ENCODE results near the gene MLX. TPM values are rescaled to one million over a fixed set of nuclear protein-coding genes. Genes with fewer than 3 reads are reported as not detected.

The MLX gene
- total and polyA plus RNA-seq, 10 of the 15 experiments (the other 5 are each of a cell fraction or from before 2014, with no cell fraction given), result 34.4 to 65.0 (median 44.4) TPM

- TF ChIP-seq PKNOX1 (IDR thresholded peaks at IDR 0.05), result no peak
- no peak for TF ChIP-seq HDGF (IDR thresholded peaks at IDR 0.05)
- no peak for TF ChIP-seq SRF (IDR thresholded peaks at IDR 0.05; ENCODE audit: low read depth in 2 of 2, low read length in 2 of 2)
- TF ChIP-seq BACH1 (IDR thresholded peaks at IDR 0.05; ENCODE audit: borderline replicate concordance), result no peak
- no peak for TF ChIP-seq TAF1 (IDR thresholded peaks at IDR 0.05; ENCODE audit: borderline replicate concordance, low read depth, low read length)
- TF ChIP-seq, protein P1, sequence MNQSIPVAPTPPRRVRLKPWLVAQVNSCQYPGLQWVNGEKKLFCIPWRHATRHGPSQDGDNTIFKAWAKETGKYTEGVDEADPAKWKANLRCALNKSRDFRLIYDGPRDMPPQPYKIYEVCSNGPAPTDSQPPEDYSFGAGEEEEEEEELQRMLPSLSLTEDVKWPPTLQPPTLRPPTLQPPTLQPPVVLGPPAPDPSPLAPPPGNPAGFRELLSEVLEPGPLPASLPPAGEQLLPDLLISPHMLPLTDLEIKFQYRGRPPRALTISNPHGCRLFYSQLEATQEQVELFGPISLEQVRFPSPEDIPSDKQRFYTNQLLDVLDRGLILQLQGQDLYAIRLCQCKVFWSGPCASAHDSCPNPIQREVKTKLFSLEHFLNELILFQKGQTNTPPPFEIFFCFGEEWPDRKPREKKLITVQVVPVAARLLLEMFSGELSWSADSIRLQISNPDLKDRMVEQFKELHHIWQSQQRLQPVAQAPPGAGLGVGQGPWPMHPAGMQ (IDR thresholded peaks at IDR 0.05; ENCODE audit: borderline replicate concordance), result no peak
Measured at GRCh38 chr17:42547698-42548069, 19.2 kb upstream of the MLX start (continued).

GRCh38 chr17:42548070-42548837 lies 18.6 kb upstream of the MLX start:
- H3K27ac ChIP-seq (ENCODE audit: control insufficient read depth, insufficient read depth), result no peak overlapping the region
- no peak for DNase-seq (ENCODE audit: low read depth, low spot score)
- peaks cover 11% of the 10 kb centered on the region for H3K4me1 ChIP-seq (ENCODE audit: control insufficient read depth, insufficient read depth, low read length)
- 41% methylated on average over 60 of the region's 74 CpGs for WGBS (ENCODE audit: insufficient coverage, insufficient replicate concordance, low lambda C conversion rate, missing lambda C conversion rate)
- no peaks in the 10 kb centered on the region for H3K79me2 ChIP-seq (ENCODE audit: control insufficient read depth, insufficient read depth, low read length)
- in situ Hi-C loops (cut with MboI) (no loop called here), intact Hi-C loops (cut with micrococcal nuclease; ENCODE audit: unreplicated experiment) (loop anchor here (5.0 kb wide), 1 partner anchor 214 kb away; the partner anchor contains the start of gene RAMP2)
- H3K4me3 ChIP-seq, result peak overlapping the region; percentile 58
- POLR2A ChIA-PET, result interaction anchor here (1.0 to 1.6 kb wide), 5 partner anchors 12 to 107 kb away, joined by 3 to 11 read pairs (median 4); partner anchors contain the start of genes NAGLU and PSMC3IP
- H3K9me3 ChIP-seq (replicated peaks; ENCODE audit: control insufficient read depth, insufficient read depth, low read length), result no peaks in the 10 kb centered on the region
- H3K4me2 ChIP-seq (ENCODE audit: control insufficient read depth, insufficient read depth), result peak overlapping the region; percentile 92
- FAIRE-seq, result peak; percentile 41
- H3K27me3 ChIP-seq (replicated peaks in 1 of 2; ENCODE audit: control insufficient read depth in 2 of 2, insufficient read depth in 2 of 2, low read length in 1 of 2), result no peaks in the 10 kb centered on the region
- peak overlapping the region; percentile 75 for H2AFZ ChIP-seq (ENCODE audit: control insufficient read depth, low read depth, low read length)
- no TSS peak for BruUV-seq (replicated peaks)
- CTCF ChIA-PET, result interaction anchor here (0.6 to 3.0 kb wide), 22 partner anchors 9 to 300 kb away, joined by 3 to 21 read pairs (median 4); partner anchors contain the start of genes MLX, NAGLU, PLEKHH3 and PSMC3IP
- H3K36me3 ChIP-seq (ENCODE audit: control insufficient read depth in 2 of 2, insufficient read depth in 2 of 2, low read length in 1 of 2), result no peaks in the 10 kb centered on the region; a peak in 2 of 4 replicates
- RAD21 ChIA-PET (ENCODE audit: unreplicated experiment), result interaction anchor here (0.6 to 2.0 kb wide), 12 partner anchors 11 to 450 kb away, joined by 3 to 11 read pairs (median 4); partner anchors contain the start of genes BECN1, NAGLU, PLEKHH3 and PSMC3IP
- ATAC-seq, result peak; percentile 96
- peak overlapping the region; percentile 56 for H3K9ac ChIP-seq (ENCODE audit: control insufficient read depth, insufficient read depth, low read length)
- H4K20me1 ChIP-seq (ENCODE audit: control insufficient read depth, insufficient read depth), result no peaks in the 10 kb centered on the region
- SMC1A ChIA-PET (ENCODE audit: uncharacterized antibody, unreplicated experiment), result interaction anchor here (0.7 to 2.0 kb wide), 9 partner anchors 10 to 276 kb away, joined by 3 to 11 read pairs (median 4); partner anchors contain the start of genes BECN1, MLX and NAGLU
- TF ChIP-seq POLR2A (IDR thresholded peaks at IDR 0.05; ENCODE audit: low read depth, low read length) (peak; percentile 71; the same call in 1 of the 2 replicates), BACH1 (IDR thresholded peaks at IDR 0.05; ENCODE audit: borderline replicate concordance) (peak; percentile 68), IRF4 (IDR thresholded peaks at IDR 0.05; ENCODE audit: low read depth, low read length) (no peak), SREBF2 (IDR thresholded peaks at IDR 0.05; ENCODE audit: low read length) (no peak), DPF2 (IDR thresholded peaks at IDR 0.05) (peak; percentile 46; the same call in 1 of the 2 replicates), POLR2AphosphoS5 (IDR thresholded peaks at IDR 0.05; ENCODE audit: low read length) (no peak), IKZF1 (conservative IDR thresholded peaks at IDR 0.05) (peak; percentile 42; the same call in 1 of the 2 replicates), SRF (IDR thresholded peaks at IDR 0.05; ENCODE audit: low read depth in 2 of 2, low read length in 2 of 2) (0 out of 4 replicates have a peak, but pooled peaks of 1 of the 2 experiments have one; percentile 18), TAF1 (IDR thresholded peaks at IDR 0.05; ENCODE audit: borderline replicate concordance, low read depth, low read length) (0 out of 2 replicates have a peak, but pooled peaks have one; percentile 14), NR2F1 (conservative IDR thresholded peaks at IDR 0.05) (peak; percentile 40; the same call in 1 of the 2 replicates), MEF2A (IDR thresholded peaks at IDR 0.05; ENCODE audit: insufficient read depth, low read depth, low read length) (0 out of 2 replicates have a peak, but pooled peaks have one; percentile 7)
- TF ChIP-seq, protein P2, sequence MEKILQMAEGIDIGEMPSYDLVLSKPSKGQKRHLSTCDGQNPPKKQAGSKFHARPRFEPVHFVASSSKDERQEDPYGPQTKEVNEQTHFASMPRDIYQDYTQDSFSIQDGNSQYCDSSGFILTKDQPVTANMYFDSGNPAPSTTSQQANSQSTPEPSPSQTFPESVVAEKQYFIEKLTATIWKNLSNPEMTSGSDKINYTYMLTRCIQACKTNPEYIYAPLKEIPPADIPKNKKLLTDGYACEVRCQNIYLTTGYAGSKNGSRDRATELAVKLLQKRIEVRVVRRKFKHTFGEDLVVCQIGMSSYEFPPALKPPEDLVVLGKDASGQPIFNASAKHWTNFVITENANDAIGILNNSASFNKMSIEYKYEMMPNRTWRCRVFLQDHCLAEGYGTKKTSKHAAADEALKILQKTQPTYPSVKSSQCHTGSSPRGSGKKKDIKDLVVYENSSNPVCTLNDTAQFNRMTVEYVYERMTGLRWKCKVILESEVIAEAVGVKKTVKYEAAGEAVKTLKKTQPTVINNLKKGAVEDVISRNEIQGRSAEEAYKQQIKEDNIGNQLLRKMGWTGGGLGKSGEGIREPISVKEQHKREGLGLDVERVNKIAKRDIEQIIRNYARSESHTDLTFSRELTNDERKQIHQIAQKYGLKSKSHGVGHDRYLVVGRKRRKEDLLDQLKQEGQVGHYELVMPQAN (conservative IDR thresholded peaks at IDR 0.05), result 0 out of 2 replicates have a peak, but pooled peaks have one; percentile 41
- TF ChIP-seq, protein P3, sequence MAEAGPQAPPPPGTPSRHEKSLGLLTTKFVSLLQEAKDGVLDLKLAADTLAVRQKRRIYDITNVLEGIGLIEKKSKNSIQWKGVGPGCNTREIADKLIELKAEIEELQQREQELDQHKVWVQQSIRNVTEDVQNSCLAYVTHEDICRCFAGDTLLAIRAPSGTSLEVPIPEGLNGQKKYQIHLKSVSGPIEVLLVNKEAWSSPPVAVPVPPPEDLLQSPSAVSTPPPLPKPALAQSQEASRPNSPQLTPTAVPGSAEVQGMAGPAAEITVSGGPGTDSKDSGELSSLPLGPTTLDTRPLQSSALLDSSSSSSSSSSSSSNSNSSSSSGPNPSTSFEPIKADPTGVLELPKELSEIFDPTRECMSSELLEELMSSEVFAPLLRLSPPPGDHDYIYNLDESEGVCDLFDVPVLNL (IDR thresholded peaks at IDR 0.05; ENCODE audit: low read depth, low read length), result no peak
